ENCODE measurements around the gene FAM13A. TPM values are rescaled to one million over a fixed set of nuclear protein-coding genes. Genes with fewer than 3 reads are reported as not detected.

FAM13A gene
- total and polyA plus RNA-seq, 2 donors (not counting 1 experiment from before 2014, with no cell fraction given), result 0.51 to 2.1 TPM

DNA sequence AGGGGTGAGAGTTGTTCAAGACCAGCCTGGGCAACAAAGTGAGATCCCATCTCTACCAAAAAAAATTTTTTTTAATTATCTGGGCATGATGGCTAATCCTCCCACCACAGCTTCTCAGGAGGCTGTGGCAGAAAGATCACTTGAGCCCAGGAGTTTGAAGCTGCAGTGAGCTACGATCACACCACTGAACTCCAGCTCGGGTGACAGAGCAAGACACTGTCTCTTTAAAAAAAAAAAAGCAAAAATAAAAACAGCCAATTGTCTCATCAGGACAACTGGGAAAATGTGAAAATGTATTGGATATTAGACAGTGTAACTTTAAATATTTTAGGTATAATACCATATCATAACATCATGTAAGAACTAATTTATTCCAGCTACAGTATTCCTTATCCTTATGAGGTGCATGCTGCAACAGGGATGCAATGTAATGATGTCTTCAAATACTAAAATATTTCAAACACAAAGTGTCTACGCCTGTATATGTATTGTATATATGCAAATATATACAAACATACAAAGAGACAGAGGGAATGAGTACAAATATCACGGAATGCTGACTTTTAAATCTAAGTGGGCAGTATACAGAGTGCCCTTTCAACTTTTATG lies 17.2 kb downstream of the FAM13A start:
- intact Hi-C loops (cut with micrococcal nuclease), result no loop called here
- no peaks in the 10 kb centered on the region for H3K4me1 ChIP-seq (ENCODE audit: control insufficient read depth in 2 of 2, insufficient read depth in 2 of 2, low read length in 2 of 2)
- no peak for ATAC-seq (ENCODE audit: low read depth)

DNA sequence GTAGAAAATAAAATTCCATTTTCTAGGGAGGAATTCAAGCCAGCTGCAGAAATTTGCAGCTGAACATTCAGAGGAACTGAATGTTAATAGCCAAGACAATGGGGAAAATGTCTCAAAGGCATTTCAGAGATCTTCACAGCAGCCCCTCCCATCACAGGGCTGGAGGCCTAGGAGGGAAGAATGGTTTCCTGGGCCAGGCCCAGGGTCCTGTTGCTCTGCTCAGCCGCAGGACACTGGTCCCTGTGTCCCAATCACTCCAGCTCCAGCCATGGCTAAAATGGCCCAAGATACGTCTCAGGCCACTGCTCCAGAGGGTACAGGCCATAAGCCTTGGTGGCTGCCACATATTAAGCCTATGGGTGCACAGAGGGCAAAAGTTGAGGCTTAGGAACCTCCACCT lies 20.4 kb downstream of the FAM13A start:
- Histone ChIP-seq H3K79me2 (ENCODE audit: control insufficient read depth, insufficient read depth, low read length) (no peaks in the 10 kb centered on the region), H3K9me3 (ENCODE audit: control extremely low read depth in 1 of 3, control insufficient read depth in 2 of 3, insufficient read depth in 1 of 3, low read length in 2 of 3) (peaks cover 0 to 11% (median 9%) of the 10 kb centered on the region in 3 donors), H3K4me2 (replicated peaks; ENCODE audit: low read depth, low read length, poor library complexity, severe bottlenecking) (no peak overlapping the region), H3K4me1 (ENCODE audit: control insufficient read depth in 2 of 2, insufficient read depth in 2 of 2, low read length in 2 of 2) (no peaks in the 10 kb centered on the region), H4K20me1 (ENCODE audit: control insufficient read depth, insufficient read depth, low read length, poor library complexity, severe bottlenecking) (no peaks in the 10 kb centered on the region), H3K4me3 (ENCODE audit: control extremely low read depth in 1 of 5, extremely low read depth in 1 of 5, insufficient read depth in 1 of 5, low read depth in 2 of 5, low read length in 4 of 5) (no peak overlapping the region), H2AFZ (ENCODE audit: insufficient read depth, low read depth, low read length, poor library complexity, severe bottlenecking) (no peak overlapping the region), H3K9ac (ENCODE audit: low read length) (no peak overlapping the region), H3K36me3 (replicated peaks in 1 of 2; ENCODE audit: control extremely low read depth in 1 of 2, control insufficient read depth in 1 of 2, extremely low read depth in 1 of 2, insufficient read depth in 2 of 2, low read length in 1 of 2) (no peaks in the 10 kb centered on the region), H3K27ac (ENCODE audit: low read length in 2 of 2) (no peak overlapping the region), H3K27me3 (replicated peaks in 1 of 4; ENCODE audit: control extremely low read depth in 1 of 4, control insufficient read depth in 3 of 4, insufficient read depth in 4 of 4, low read length in 3 of 4) (no peaks in the 10 kb centered on the region)
- Mint-ChIP-seq H3K27ac (no peak overlapping the region), H3K4me1 (no peaks in the 10 kb centered on the region), H3K4me3 (no peak overlapping the region), H3K9me3 (ENCODE audit: insufficient read depth) (peaks cover 5% of the 10 kb centered on the region), H3K27me3 (peaks cover 3% of the 10 kb centered on the region)
- no CpG with 5 or more reads among the region's 2 CpGs for WGBS (ENCODE audit: insufficient coverage)
- TF ChIP-seq EZH2 (IDR thresholded peaks at IDR 0.05; ENCODE audit: borderline replicate concordance, insufficient read depth, low read depth, low read length, poor library complexity, severe bottlenecking), result no peak
- TF ChIP-seq, protein P1, sequence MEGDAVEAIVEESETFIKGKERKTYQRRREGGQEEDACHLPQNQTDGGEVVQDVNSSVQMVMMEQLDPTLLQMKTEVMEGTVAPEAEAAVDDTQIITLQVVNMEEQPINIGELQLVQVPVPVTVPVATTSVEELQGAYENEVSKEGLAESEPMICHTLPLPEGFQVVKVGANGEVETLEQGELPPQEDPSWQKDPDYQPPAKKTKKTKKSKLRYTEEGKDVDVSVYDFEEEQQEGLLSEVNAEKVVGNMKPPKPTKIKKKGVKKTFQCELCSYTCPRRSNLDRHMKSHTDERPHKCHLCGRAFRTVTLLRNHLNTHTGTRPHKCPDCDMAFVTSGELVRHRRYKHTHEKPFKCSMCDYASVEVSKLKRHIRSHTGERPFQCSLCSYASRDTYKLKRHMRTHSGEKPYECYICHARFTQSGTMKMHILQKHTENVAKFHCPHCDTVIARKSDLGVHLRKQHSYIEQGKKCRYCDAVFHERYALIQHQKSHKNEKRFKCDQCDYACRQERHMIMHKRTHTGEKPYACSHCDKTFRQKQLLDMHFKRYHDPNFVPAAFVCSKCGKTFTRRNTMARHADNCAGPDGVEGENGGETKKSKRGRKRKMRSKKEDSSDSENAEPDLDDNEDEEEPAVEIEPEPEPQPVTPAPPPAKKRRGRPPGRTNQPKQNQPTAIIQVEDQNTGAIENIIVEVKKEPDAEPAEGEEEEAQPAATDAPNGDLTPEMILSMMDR (IDR thresholded peaks at IDR 0.05), result no peak
- CTCF ChIA-PET, result no interaction called here
- DNase-seq, result no peak
- no peak for ATAC-seq (ENCODE audit: low read depth)
- POLR2A ChIA-PET, result no interaction called here
- intact Hi-C loops (cut with micrococcal nuclease), result no loop called here

More for the DNA sequence above, 17.2 kb downstream of the FAM13A start:
- H3K27ac Mint-ChIP-seq, result no peak overlapping the region
- H3K27me3 Mint-ChIP-seq, result peaks cover 3% of the 10 kb centered on the region
- Histone ChIP-seq H4K20me1 (ENCODE audit: control insufficient read depth, insufficient read depth, low read length, poor library complexity, severe bottlenecking) (no peaks in the 10 kb centered on the region), H3K36me3 (replicated peaks in 1 of 2; ENCODE audit: control extremely low read depth in 1 of 2, control insufficient read depth in 1 of 2, extremely low read depth in 1 of 2, insufficient read depth in 2 of 2, low read length in 1 of 2) (no peaks in the 10 kb centered on the region), H3K79me2 (ENCODE audit: control insufficient read depth, insufficient read depth, low read length) (no peaks in the 10 kb centered on the region), H2AFZ (ENCODE audit: insufficient read depth, low read depth, low read length, poor library complexity, severe bottlenecking) (no peak overlapping the region), H3K4me3 (ENCODE audit: control extremely low read depth in 1 of 5, extremely low read depth in 1 of 5, insufficient read depth in 1 of 5, low read depth in 2 of 5, low read length in 4 of 5) (no peak overlapping the region), H3K27ac (ENCODE audit: low read length in 2 of 2) (no peak overlapping the region), H3K27me3 (replicated peaks in 1 of 4; ENCODE audit: control extremely low read depth in 1 of 4, control insufficient read depth in 3 of 4, insufficient read depth in 4 of 4, low read length in 3 of 4) (no peaks in the 10 kb centered on the region), H3K4me2 (replicated peaks; ENCODE audit: low read depth, low read length, poor library complexity, severe bottlenecking) (no peak overlapping the region), H3K9ac (ENCODE audit: low read length) (no peak overlapping the region), H3K9me3 (ENCODE audit: control extremely low read depth in 1 of 3, control insufficient read depth in 2 of 3, insufficient read depth in 1 of 3, low read length in 2 of 3) (peaks cover 0 to 11% (median 9%) of the 10 kb centered on the region in 3 donors)
- no peak overlapping the region for H3K4me3 Mint-ChIP-seq
- WGBS (ENCODE audit: insufficient coverage), result no CpG with 5 or more reads among the region's 4 CpGs
- no peak for DNase-seq
- H3K4me1 Mint-ChIP-seq, result peaks cover 2% of the 10 kb centered on the region
- ChIA-PET CTCF (interaction anchor here (0.9 kb wide), 1 partner anchor 17 kb away, joined by 3 read pairs; no protein-coding TSS in a partner anchor), POLR2A (no interaction called here)
- TF ChIP-seq, protein P1 (IDR thresholded peaks at IDR 0.05), result no peak
- TF ChIP-seq EZH2 (IDR thresholded peaks at IDR 0.05; ENCODE audit: borderline replicate concordance, insufficient read depth, low read depth, low read length, poor library complexity, severe bottlenecking), result no peak
- peaks cover 5% of the 10 kb centered on the region for H3K9me3 Mint-ChIP-seq (ENCODE audit: insufficient read depth)
